Measurements from ENCODE around the gene PARD6G. TPM values are rescaled to one million over a fixed set of nuclear protein-coding genes. Genes with fewer than 3 reads are reported as not detected.
A peak's percentile ranks its signal among the peaks of the same experiment; 100 is the strongest.

Gene PARD6G
- total and polyA plus RNA-seq, 2 of the 8 experiments (the other 6 are each of a cell fraction or from before 2014, with no cell fraction given): 11.3 to 17.9 TPM

GRCh38 chr18:80137137-80137536 is 110.2 kb downstream of the PARD6G start:
- Histone ChIP-seq H2BK120ac (replicated peaks; ENCODE audit: low read depth, low read length) (no peak overlapping the region), H3K4me2 (ENCODE audit: insufficient read depth in 1 of 2, low read depth in 2 of 2, low read length in 2 of 2) (no peak overlapping the region), H4K20me1 (replicated peaks in 1 of 2; ENCODE audit: control insufficient read depth in 1 of 2, insufficient read depth in 2 of 2, low read length in 2 of 2) (peaks cover 0 to 14% of the 10 kb centered on the region in 2 experiments), H2BK12ac (ENCODE audit: low read depth, low read length) (no peak overlapping the region), H3K9ac (replicated peaks in 1 of 4; ENCODE audit: extremely low read depth in 1 of 4, low read depth in 3 of 4, low read length in 3 of 4) (no peak overlapping the region), H2AFZ (ENCODE audit: low read length) (no peak overlapping the region), H3K9me3 (ENCODE audit: insufficient read depth in 2 of 2, low read depth in 1 of 2, low read length in 1 of 2) (no peaks in the 10 kb centered on the region), H3K79me2 (ENCODE audit: control insufficient read depth in 1 of 2, insufficient read depth in 2 of 2, low read length in 2 of 2) (peaks cover 0 to 30% of the 10 kb centered on the region in 2 experiments; a peak in 3 of 4 replicates), H4K8ac (ENCODE audit: extremely low read depth, insufficient read depth, low read length) (no peak overlapping the region), H3K27me3 (replicated peaks in 1 of 4; ENCODE audit: control insufficient read depth in 3 of 4, extremely low read depth in 1 of 4, insufficient read depth in 3 of 4, low read length in 3 of 4) (no peaks in the 10 kb centered on the region), H3K4me3 (ENCODE audit: extremely low read depth in 1 of 4, insufficient read depth in 2 of 4, low read depth in 3 of 4, low read length in 4 of 4) (no peak overlapping the region), H4K91ac (replicated peaks; ENCODE audit: insufficient read length, low read length) (no peak overlapping the region), H3K4me1 (replicated peaks in 1 of 4; ENCODE audit: control insufficient read depth in 3 of 4, insufficient read depth in 4 of 4, low read length in 3 of 4) (0 out of 7 replicates have a peak, but pooled peaks cover 0 to 5% (median 0%) of the 10 kb centered on the region in 4 experiments), H3K18ac (ENCODE audit: extremely low read depth, low read length) (no peak overlapping the region), H3K56ac (replicated peaks; ENCODE audit: insufficient read length, low read depth, low read length) (no peak overlapping the region), H3K27ac (ENCODE audit: low read depth, low read length) (no peak overlapping the region), H3K4ac (replicated peaks; ENCODE audit: insufficient read length, low read depth, low read length) (no peak overlapping the region), H2BK20ac (ENCODE audit: low read length) (no peak overlapping the region), H3K36me3 (ENCODE audit: control insufficient read depth in 2 of 4, insufficient read depth in 4 of 4, low read length in 3 of 4) (peaks cover 24 to 78% (median 49%) of the 10 kb centered on the region in 4 experiments), H3K23me2 (ENCODE audit: low read depth, low read length) (no peaks in the 10 kb centered on the region), H3K79me1 (ENCODE audit: low read depth, low read length) (peaks cover 14% of the 10 kb centered on the region), H2AK5ac (ENCODE audit: low read depth, low read length) (no peak overlapping the region), H3K14ac (ENCODE audit: insufficient read length) (no peak overlapping the region), H3K23ac (ENCODE audit: insufficient read length) (no peak overlapping the region), H2BK15ac (ENCODE audit: low read length) (no peak overlapping the region), H4K5ac (ENCODE audit: insufficient read length, low read depth, low read length) (no peak overlapping the region), H2BK5ac (ENCODE audit: low read depth, low read length) (no peak overlapping the region; the same call in 1 of the 2 replicates)
- DNase-seq (ENCODE audit: low read depth in 1 of 2, low spot score in 2 of 2): no peak
- peak; percentile 36; the same call in 1 of the 2 replicates for TF ChIP-seq POLR2AphosphoS5 (IDR thresholded peaks at IDR 0.05; ENCODE audit: low read depth, low read length)
- no peak for TF ChIP-seq CREB1 (IDR thresholded peaks at IDR 0.05)
- TF ChIP-seq ATF2 (IDR thresholded peaks at IDR 0.05; ENCODE audit: low read length): no peak
- 91% methylated on average over 14 of the region's 14 CpGs; no CpG with 5 or more reads in 1 of the 2 experiments for whole genome bisulfite sequencing, 2 experiments (ENCODE audit: extremely low coverage in 1 of 2, insufficient coverage in 1 of 2, insufficient read length in 1 of 2, insufficient replicate concordance in 2 of 2, low coverage in 1 of 2, low lambda C conversion rate in 2 of 2, missing lambda C conversion rate in 1 of 2)
- POLR2A ChIA-PET (ENCODE audit: partially characterized antibody): interaction anchor here (1.4 to 2.0 kb wide), 2 partner anchors 10 to 27 kb away, joined by 3 to 8 read pairs; no protein-coding TSS in a partner anchor
- no peak for FAIRE-seq
- CTCF ChIA-PET (ENCODE audit: partially characterized antibody): interaction anchor here (1.3 to 3.4 kb wide), 5 partner anchors 10 to 34 kb away, joined by 3 to 14 read pairs (median 5); no protein-coding TSS in a partner anchor

Data from H1 (cell line).